DMS153 (cell line): ENCODE data around the gene P2RY11.

ENCODE experiments used
- DNase-seq: peaks from one replicate; lab custom pipeline; 2025; lab: John Stamatoyannopoulos, UW

Gene P2RY11

GRCh38 chr19:10113964-10114650 lies 2.6 kb downstream of the P2RY11 start:
- no peak for DNase-seq

GRCh38 chr19:10114651-10115391 lies 3.3 kb downstream of the P2RY11 start:
- no peak for DNase-seq

- DNase-seq: no peak
Observed at GRCh38 chr19:10115392-10116084, 4.0 kb downstream of the P2RY11 start.

GRCh38 chr19:10116085-10116865 lies 4.8 kb downstream of the P2RY11 start:
- DNase-seq: no peak

GRCh38 chr19:10116866-10117616 lies 5.5 kb downstream of the P2RY11 start:
- no peak for DNase-seq

GRCh38 chr19:10118960-10119359 lies 7.5 kb downstream of the P2RY11 start:
- DNase-seq: no peak

GRCh38 chr19:10120538-10121189 lies 9.2 kb downstream of the P2RY11 start:
- DNase-seq: no peak

- DNase-seq: no peak
Observed at GRCh38 chr19:10122045-10122444, 10.6 kb downstream of the P2RY11 start.

- DNase-seq: no peak
Observed at GRCh38 chr19:10124429-10124828, 12.9 kb downstream of the P2RY11 start.

GRCh38 chr19:10126213-10126639 lies 14.7 kb downstream of the P2RY11 start:
- DNase-seq: no peak

GRCh38 chr19:10132905-10133304 lies 21.4 kb downstream of the P2RY11 start:
- no peak for DNase-seq

GRCh38 chr19:10133596-10133995 lies 22.1 kb downstream of the P2RY11 start:
- no peak for DNase-seq

GRCh38 chr19:10134040-10134439 lies 22.5 kb downstream of the P2RY11 start:
- DNase-seq: no peak

- no peak for DNase-seq
Observed at GRCh38 chr19:10135551-10136334, 24.2 kb downstream of the P2RY11 start.

GRCh38 chr19:10136936-10137335 lies 25.4 kb downstream of the P2RY11 start:
- DNase-seq: no peak

- DNase-seq: no peak
Observed at GRCh38 chr19:10137751-10138682, 26.5 kb downstream of the P2RY11 start.

GRCh38 chr19:10138879-10139795 lies 27.6 kb downstream of the P2RY11 start:
- DNase-seq: no peak

- no peak for DNase-seq
Observed at GRCh38 chr19:10139952-10140351, 28.5 kb downstream of the P2RY11 start.
